ENCODE results near the gene NLE1.

- TF ChIP-seq CTCF (IDR thresholded peaks at IDR 0.05): no peak
- TF ChIP-seq EZH2 (IDR thresholded peaks at IDR 0.05): no peak
- no peak for TF ChIP-seq EZH2phosphoT487 (IDR thresholded peaks at IDR 0.05)
These were observed 53.7 kb downstream of the NLE1 start for GRCh38 chr17:35088356-35088880.
